GM13977 (cell line): Measurements from ENCODE around the gene CREB5.

Experiments
- DNase-seq: peaks from one replicate; pipeline ENCODE4 v3.0.0; 2012; ENCODE audit warnings: low spot score
- CTCF ChIP-seq: IDR thresholded peaks from 2 replicates; pipeline ENCODE4 v1.5.1; 2012; ENCODE audit warnings: mild to moderate bottlenecking, control low read depth; ENCODE audit not compliant: insufficient read depth; ENCODE audit errors: extremely low read depth, missing control alignments
- in situ Hi-C: fragments of 300-500 bp; cut with MboI; formaldehyde crosslinking; loops from one replicate; pipeline ENCODE4 v1.12.0; 2022; ENCODE audit warnings: low sequenced_read_pairs, low pct_unique_long_range_greater_than_20kb, mixed read lengths, inconsistent platforms; ENCODE audit not compliant: unreplicated experiment

Gene CREB5

GRCh38 chr7:28452681-28453080 is 40.4 kb downstream of the CREB5 start:
- no peak for DNase-seq
- in situ Hi-C loops, result no loop called here
- no peak for TF ChIP-seq CTCF

GRCh38 chr7:28455486-28455885 is 43.2 kb downstream of the CREB5 start:
- in situ Hi-C loops, result no loop called here
- no peak for DNase-seq

GRCh38 chr7:28456044-28456443 is 43.7 kb downstream of the CREB5 start:
- no peak for TF ChIP-seq CTCF
- in situ Hi-C loops, result no loop called here
- no peak for DNase-seq

More at GRCh38 chr7:28455486-28455885, 43.2 kb downstream of the CREB5 start:
- TF ChIP-seq CTCF, result no peak

GRCh38 chr7:28458732-28459131 is 46.4 kb downstream of the CREB5 start:
- in situ Hi-C loops, result no loop called here
- no peak for TF ChIP-seq CTCF
- no peak for DNase-seq

- in situ Hi-C loops, result no loop called here
- no peak for DNase-seq
- TF ChIP-seq CTCF, result no peak
Observed at GRCh38 chr7:28459306-28459705, 47.0 kb downstream of the CREB5 start.

GRCh38 chr7:28465697-28466096 is 53.4 kb downstream of the CREB5 start:
- in situ Hi-C loops, result no loop called here
- DNase-seq, result peak; percentile 26
- TF ChIP-seq CTCF, result no peak

GRCh38 chr7:28466341-28466740 is 54.0 kb downstream of the CREB5 start:
- DNase-seq, result no peak
- in situ Hi-C loops, result no loop called here
- no peak for TF ChIP-seq CTCF
